LNCaP clone FGC (cell line): ENCODE data around the gene ABCC9.

Experiments used
- DNase-seq: peaks from one replicate; pipeline ENCODE4 v3.0.0-alpha.2; 2011; ENCODE audit warnings: low read depth
- H3K4me3 ChIP-seq: 2 replicates; pipeline ENCODE4 v1.5.1; 2011; ENCODE audit warnings: mild to moderate bottlenecking, low read depth, low read length, control low read depth
- TF ChIP-seq, protein P1 (sequence below): IDR thresholded peaks from 2 replicates; pipeline ENCODE4 v1.5.1; 2012; ENCODE audit warnings: mild to moderate bottlenecking; ENCODE audit not compliant: control insufficient read depth, insufficient read depth; ENCODE audit errors: extremely low read depth

Gene ABCC9

DNA sequence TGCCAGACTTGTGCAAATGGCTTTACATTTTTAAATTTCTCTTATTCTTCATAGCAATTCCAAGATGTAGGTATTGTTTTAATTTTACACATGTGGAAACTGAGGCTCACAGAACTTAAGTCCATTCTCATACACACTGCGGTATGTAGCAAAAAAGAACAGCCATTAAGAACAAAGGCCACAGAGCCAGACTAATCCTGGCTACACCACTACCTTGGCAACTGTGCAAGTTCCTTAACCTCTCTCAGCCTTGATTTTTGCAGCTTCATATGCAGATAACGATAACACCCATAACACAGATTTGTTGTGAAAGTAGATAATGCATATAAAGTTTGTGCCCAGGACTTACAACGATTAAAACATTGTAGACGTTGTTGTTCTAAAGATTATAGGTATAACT is 81.1 kb downstream of the ABCC9 start:
- no peak overlapping the region for H3K4me3 ChIP-seq
- TF ChIP-seq, protein P1, sequence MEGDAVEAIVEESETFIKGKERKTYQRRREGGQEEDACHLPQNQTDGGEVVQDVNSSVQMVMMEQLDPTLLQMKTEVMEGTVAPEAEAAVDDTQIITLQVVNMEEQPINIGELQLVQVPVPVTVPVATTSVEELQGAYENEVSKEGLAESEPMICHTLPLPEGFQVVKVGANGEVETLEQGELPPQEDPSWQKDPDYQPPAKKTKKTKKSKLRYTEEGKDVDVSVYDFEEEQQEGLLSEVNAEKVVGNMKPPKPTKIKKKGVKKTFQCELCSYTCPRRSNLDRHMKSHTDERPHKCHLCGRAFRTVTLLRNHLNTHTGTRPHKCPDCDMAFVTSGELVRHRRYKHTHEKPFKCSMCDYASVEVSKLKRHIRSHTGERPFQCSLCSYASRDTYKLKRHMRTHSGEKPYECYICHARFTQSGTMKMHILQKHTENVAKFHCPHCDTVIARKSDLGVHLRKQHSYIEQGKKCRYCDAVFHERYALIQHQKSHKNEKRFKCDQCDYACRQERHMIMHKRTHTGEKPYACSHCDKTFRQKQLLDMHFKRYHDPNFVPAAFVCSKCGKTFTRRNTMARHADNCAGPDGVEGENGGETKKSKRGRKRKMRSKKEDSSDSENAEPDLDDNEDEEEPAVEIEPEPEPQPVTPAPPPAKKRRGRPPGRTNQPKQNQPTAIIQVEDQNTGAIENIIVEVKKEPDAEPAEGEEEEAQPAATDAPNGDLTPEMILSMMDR: no peak
- no peak for DNase-seq

DNA sequence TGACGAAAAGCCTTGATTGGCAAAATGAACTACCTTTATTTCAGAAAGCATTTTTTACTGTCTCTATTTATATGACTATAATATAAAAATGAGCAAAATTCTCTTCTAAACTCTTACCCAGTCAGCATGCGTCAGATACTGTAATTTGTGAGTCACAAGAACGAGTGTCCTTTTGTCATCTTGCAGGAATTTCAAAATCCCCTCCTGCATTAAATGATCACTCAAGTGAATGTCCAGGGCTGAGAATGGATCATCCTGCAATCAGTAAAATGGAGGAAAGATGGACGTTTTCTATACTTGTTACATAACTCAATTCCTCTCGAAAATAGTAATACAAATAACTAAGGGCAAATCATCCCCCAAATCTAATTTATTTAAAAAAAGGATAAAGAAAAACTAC is 89.0 kb downstream of the ABCC9 start:
- TF ChIP-seq, protein P1: no peak
- no peak overlapping the region for H3K4me3 ChIP-seq

GRCh38 chr12:21851151-21851550 is 90.1 kb downstream of the ABCC9 start:
- no peak overlapping the region for H3K4me3 ChIP-seq
- TF ChIP-seq, protein P1: no peak

More for the DNA sequence above, 89.0 kb downstream of the ABCC9 start:
- DNase-seq: no peak

GRCh38 chr12:21850419-21850818 is 90.8 kb downstream of the ABCC9 start:
- TF ChIP-seq, protein P1: no peak
- no peak for DNase-seq
- H3K4me3 ChIP-seq: no peak overlapping the region

More at GRCh38 chr12:21851151-21851550, 90.1 kb downstream of the ABCC9 start:
- no peak for DNase-seq

DNA sequence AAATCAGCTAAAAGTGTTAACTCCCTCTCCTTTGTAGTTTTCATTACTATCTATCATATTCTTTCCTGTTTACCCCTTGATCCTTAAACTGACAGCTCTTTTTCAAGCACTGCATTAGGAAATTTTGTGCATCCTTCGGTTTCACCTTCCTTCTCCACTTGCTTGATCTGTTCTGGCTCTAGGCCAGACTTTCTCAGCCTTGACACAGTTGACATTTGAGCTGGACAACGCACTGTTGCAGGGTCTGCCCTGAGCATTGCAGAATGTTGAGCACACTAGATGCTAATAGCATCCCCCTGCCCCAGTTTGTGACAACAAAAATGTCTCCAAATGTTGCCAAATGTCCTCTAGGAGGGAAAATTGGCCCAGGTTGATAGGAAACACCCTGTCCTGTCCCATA is 91.3 kb downstream of the ABCC9 start:
- DNase-seq: no peak
- TF ChIP-seq, protein P1: no peak
- no peak overlapping the region for H3K4me3 ChIP-seq

DNA sequence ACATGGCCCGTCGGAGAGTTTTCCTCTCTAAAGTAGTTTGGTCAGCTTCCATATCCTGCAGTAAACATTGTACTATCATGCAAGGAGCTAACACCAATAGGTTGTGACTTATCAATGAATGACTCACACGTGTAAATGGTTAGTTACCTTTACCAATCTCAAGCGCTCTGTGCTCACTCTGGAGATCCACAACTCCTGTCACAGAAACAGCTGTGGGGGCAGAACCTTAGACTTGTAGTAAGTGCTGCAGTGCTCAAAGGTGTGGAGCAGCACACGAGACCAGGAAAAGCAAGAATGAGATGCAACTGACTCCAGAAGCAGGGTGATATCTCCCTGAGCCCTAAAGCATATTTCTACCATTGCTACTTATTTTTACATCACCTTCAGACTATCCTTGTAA is 93.0 kb downstream of the ABCC9 start:
- TF ChIP-seq, protein P1: no peak

GRCh38 chr12:21843795-21844194 is 97.4 kb downstream of the ABCC9 start:
- TF ChIP-seq, protein P1: no peak
- DNase-seq: no peak
- no peak overlapping the region for H3K4me3 ChIP-seq

More for the DNA sequence above, 93.0 kb downstream of the ABCC9 start:
- no peak for DNase-seq
- no peak overlapping the region for H3K4me3 ChIP-seq
